Epidermal melanocyte (primary cell): ENCODE results near the gene VIM.
A peak's percentile ranks its signal among the peaks of the same experiment; 100 is the strongest.
"Not testable (repeated sequence)": the region's sequence is repeated elsewhere in the genome, so short reads cannot be mapped to it uniquely, and the experiment has no call there.

Experiments used
- DNase-seq: peaks from one replicate; pipeline ENCODE4 v3.0.0; 2011; ENCODE audit warnings: low spot score; ENCODE audit not compliant: insufficient read length

VIM gene

GRCh38 chr10:17256051-17256450, 28.0 kb downstream of the VIM start:
- no peak for DNase-seq

- DNase-seq, result no peak
These were observed 28.6 kb downstream of the VIM start for GRCh38 chr10:17256627-17257026.

- peak; percentile 74 for DNase-seq
These were observed 29.7 kb downstream of the VIM start for GRCh38 chr10:17257466-17258321.

- no peak for DNase-seq
These were observed 34.5 kb downstream of the VIM start for GRCh38 chr10:17262502-17262901.

- no peak for DNase-seq
These were observed 35.5 kb downstream of the VIM start for GRCh38 chr10:17263580-17263979.

GRCh38 chr10:17265468-17265867, 37.4 kb downstream of the VIM start:
- no peak for DNase-seq

- DNase-seq, result not testable (repeated sequence)
These were observed 38.5 kb downstream of the VIM start for GRCh38 chr10:17266549-17266948.

GRCh38 chr10:17272648-17273047, 44.6 kb downstream of the VIM start:
- no peak for DNase-seq

- no peak for DNase-seq
These were observed 45.4 kb downstream of the VIM start for GRCh38 chr10:17273403-17273802.

GRCh38 chr10:17276756-17277424, 48.8 kb downstream of the VIM start:
- DNase-seq, result no peak

GRCh38 chr10:17278607-17279240, 50.7 kb downstream of the VIM start:
- no peak for DNase-seq

- DNase-seq, result no peak
These were observed 54.3 kb downstream of the VIM start for GRCh38 chr10:17282311-17282710.

GRCh38 chr10:17286562-17287550, 58.8 kb downstream of the VIM start:
- no peak for DNase-seq
